PC-3 (cell line): ENCODE results near the gene SRD5A3. TPM values are rescaled to one million over a fixed set of nuclear protein-coding genes. Genes with fewer than 3 reads are reported as not detected.

Experiments used
- ATAC-seq: fragments of 200-7000 bp; cut with Tn5 transposase; 2 replicates; pipeline ENCODE4 v1.9.1; 2020; ENCODE audit warnings: mild to moderate bottlenecking, moderate library complexity
- BruUV-seq: library from RNA; stranded (reverse); fragments of 400-500 nt; replicated peaks from 2 replicates; lab custom pipeline; 2021; lab: Mats Ljungman, UMichigan
- CTCF ChIA-PET: fragments of 300-600 bp; sonication (Branson Sonifier 250); formaldehyde crosslinking; loops from one replicate; lab custom pipeline; 2022; ENCODE audit warnings: antibody characterized with exemption; lab: Charles Lee
- POLR2A ChIA-PET: fragments of 300-600 bp; sonication (Branson Sonifier 250); formaldehyde crosslinking; loops from one replicate; lab custom pipeline; 2022; ENCODE audit warnings: antibody characterized with exemption; ENCODE audit not compliant: unreplicated experiment; lab: Charles Lee
- DNase-seq: peaks from one replicate; pipeline ENCODE4 v3.0.0-alpha.2; 2015
- H2AFZ ChIP-seq: fragments of 300-600 bp; sonication (generic); 2 replicates; pipeline ENCODE4 v1.6.0; 2016; ENCODE audit warnings: antibody characterized with exemption, low read length
- H3F3A ChIP-seq: fragments of 300-600 bp; sonication (generic); one replicate; pipeline ENCODE4 v1.6.0; 2017; ENCODE audit warnings: antibody characterized with exemption, low read length, control low read depth, mild to moderate bottlenecking; ENCODE audit not compliant: unreplicated experiment
- H3K27ac ChIP-seq: fragments of 300-600 bp; sonication (generic); 2 replicates; pipeline ENCODE4 v1.5.1; 2016; ENCODE audit warnings: mild to moderate bottlenecking, low read length
- H3K27me3 ChIP-seq: fragments of 300-600 bp; sonication (generic); 2 replicates; pipeline ENCODE4 v1.6.1; 2016; ENCODE audit warnings: low read length, mixed read lengths
- H3K36me3 ChIP-seq: fragments of 300-600 bp; sonication (generic); 2 replicates; pipeline ENCODE4 v1.6.1; 2016; ENCODE audit warnings: low read depth, mixed run types, low read length, mixed read lengths
- H3K4me1 ChIP-seq: fragments of 300-600 bp; sonication (generic); 2 replicates; pipeline ENCODE4 v1.5.1; 2016; ENCODE audit warnings: low read length; ENCODE audit not compliant: insufficient read depth
- H3K4me2 ChIP-seq: fragments of 300-600 bp; sonication (generic); 2 replicates; pipeline ENCODE4 v1.6.0; 2016; ENCODE audit warnings: low read length
- H3K4me3 ChIP-seq: fragments of 300-600 bp; sonication (generic); 2 replicates; pipeline ENCODE4 v1.5.1; 2016; ENCODE audit warnings: mild to moderate bottlenecking, low read length, mixed read lengths
- H3K79me2 ChIP-seq: fragments of 300-600 bp; sonication (generic); 2 replicates; pipeline ENCODE4 v1.6.1; 2017; ENCODE audit warnings: low read length, mixed read lengths
- H3K9ac ChIP-seq: fragments of 300-600 bp; sonication (generic); 2 replicates; pipeline ENCODE4 v1.6.0; 2016; ENCODE audit warnings: mild to moderate bottlenecking, low read length
- H3K9me2 ChIP-seq: fragments of 300-600 bp; sonication (generic); replicated peaks from 2 replicates; pipeline ENCODE4 v1.6.1; 2016; ENCODE audit warnings: mixed run types, low read length, mixed read lengths
- H3K9me3 ChIP-seq: fragments of 300-600 bp; sonication (generic); 2 replicates; pipeline ENCODE4 v1.6.1; 2016; ENCODE audit warnings: low read length, mixed read lengths
- H4K20me1 ChIP-seq: fragments of 300-600 bp; sonication (generic); 2 replicates; pipeline ENCODE4 v1.6.1; 2016; ENCODE audit warnings: low read length, mixed read lengths
- EZH2 ChIP-seq: fragments of 300-600 bp; sonication (generic); IDR thresholded peaks from one replicate; pipeline ENCODE4 v1.6.1; 2017; ENCODE audit warnings: antibody characterized with exemption, mild to moderate bottlenecking, low read length; ENCODE audit not compliant: unreplicated experiment
- EZH2phosphoT487 ChIP-seq: fragments of 300-600 bp; sonication (generic); IDR thresholded peaks from 2 replicates; pipeline ENCODE4 v1.6.1; 2018; ENCODE audit warnings: mild to moderate bottlenecking, antibody characterized with exemption, low read length, borderline replicate concordance
- intact Hi-C: fragments of 100-400 bp; cut with micrococcal nuclease; formaldehyde crosslinking; loops from 2 replicates; pipeline ENCODE4 v1.9.0; 2023
- total RNA-seq: library from RNA; depleted of rRNA; stranded (reverse); fragments of >200 nt; gene quantifications from 2 replicates; pipeline ENCODE4 v1.2.3, GENCODE V29; 2014
- TF ChIP-seq, protein P1 (sequence below): fragments of 300-600 bp; sonication (generic); conservative IDR thresholded peaks from 2 replicates; pipeline ENCODE4 v1.5.1; 2017; ENCODE audit warnings: antibody characterized with exemption, low read depth, mild to moderate bottlenecking, low read length

The SRD5A3 gene
- total RNA-seq, 1 experiment from 2014 or later = 15.2 TPM

DNA sequence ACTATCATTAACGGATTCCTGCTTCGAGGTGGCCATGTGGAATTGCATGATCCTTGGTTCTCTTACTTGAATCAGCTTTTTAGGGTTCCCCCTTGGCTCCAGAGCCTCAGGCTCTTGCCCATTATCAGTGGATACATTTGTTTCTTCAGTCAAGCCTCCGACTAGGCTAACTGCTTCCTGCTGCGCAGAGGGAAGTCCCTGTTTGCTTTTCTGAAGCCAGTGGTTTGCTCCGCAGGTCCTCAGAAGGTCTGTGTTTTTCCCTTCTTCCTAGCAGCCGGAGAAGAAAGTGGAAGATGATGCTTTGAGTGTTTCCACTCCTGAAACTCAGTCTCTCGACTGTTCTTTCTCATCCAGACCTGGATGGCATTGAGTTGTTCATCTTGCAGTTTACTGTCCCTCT, 20.6 kb downstream of the SRD5A3 start:
- H4K20me1 ChIP-seq = no peaks in the 10 kb centered on the region

DNA sequence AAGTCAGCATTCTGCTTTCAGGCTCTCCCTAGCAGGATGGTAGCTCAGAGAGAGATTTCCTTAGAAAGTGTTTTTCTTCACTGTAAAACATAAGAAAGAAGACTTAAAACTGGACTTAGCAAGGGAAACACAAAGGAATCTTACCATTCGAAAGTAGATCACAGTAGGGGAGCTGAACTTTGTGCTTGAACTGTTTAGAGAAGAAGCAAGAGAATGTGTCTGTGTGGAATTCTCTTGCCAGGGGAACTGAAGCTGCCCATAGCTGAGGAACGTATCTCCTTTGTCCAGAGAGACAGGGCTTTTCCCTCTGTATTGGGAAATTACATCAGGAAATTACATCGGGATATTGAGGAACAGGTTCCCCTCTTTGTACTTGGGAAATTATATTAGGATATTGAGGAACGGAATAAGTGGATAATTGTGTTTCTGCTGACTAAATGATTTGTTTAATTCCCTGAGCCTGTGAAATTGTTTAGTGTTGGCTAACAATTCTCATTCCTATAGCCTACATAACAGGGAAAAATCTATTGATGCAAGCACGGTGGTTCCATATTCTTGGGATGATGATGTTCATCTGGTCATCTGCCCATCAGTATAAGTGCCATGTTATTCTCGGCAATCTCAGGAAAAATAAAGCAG, 21.2 kb downstream of the SRD5A3 start:
- Histone ChIP-seq H3F3A (no peaks in the 10 kb centered on the region), H3K27ac (no peak overlapping the region), H3K4me1 (no peaks in the 10 kb centered on the region), H3K9me2 (no peaks in the 10 kb centered on the region), H2AFZ (no peak overlapping the region), H3K79me2 (no peaks in the 10 kb centered on the region), H3K36me3 (0 out of 2 replicates have a peak, but pooled peaks cover 6% of the 10 kb centered on the region), H3K4me3 (no peak overlapping the region), H3K9me3 (no peaks in the 10 kb centered on the region), H3K27me3 (no peaks in the 10 kb centered on the region), H3K9ac (no peak overlapping the region), H4K20me1 (no peaks in the 10 kb centered on the region), H3K4me2 (no peak overlapping the region)
- DNase-seq = no peak
- no peak for ATAC-seq
- intact Hi-C loops = no loop called here
- POLR2A ChIA-PET = no interaction called here
- no TSS peak for BruUV-seq
- TF ChIP-seq EZH2 (no peak), EZH2phosphoT487 (no peak)
- CTCF ChIA-PET = no interaction called here

More for the DNA sequence above, 20.6 kb downstream of the SRD5A3 start:
- ChIA-PET POLR2A (no interaction called here), CTCF (no interaction called here)
- H3K4me1 ChIP-seq = peaks cover 3% of the 10 kb centered on the region
- no TSS peak for BruUV-seq
- H3K79me2 ChIP-seq = no peaks in the 10 kb centered on the region
- H3F3A ChIP-seq = no peaks in the 10 kb centered on the region
- H2AFZ ChIP-seq = no peak overlapping the region
- no peak overlapping the region for H3K27ac ChIP-seq
- H3K4me3 ChIP-seq = no peak overlapping the region
- no peaks in the 10 kb centered on the region for H3K27me3 ChIP-seq
- 0 out of 2 replicates have a peak, but pooled peaks cover 6% of the 10 kb centered on the region for H3K36me3 ChIP-seq
- ATAC-seq = no peak
- no peak for DNase-seq
- TF ChIP-seq EZH2 = no peak
- TF ChIP-seq, protein P1, sequence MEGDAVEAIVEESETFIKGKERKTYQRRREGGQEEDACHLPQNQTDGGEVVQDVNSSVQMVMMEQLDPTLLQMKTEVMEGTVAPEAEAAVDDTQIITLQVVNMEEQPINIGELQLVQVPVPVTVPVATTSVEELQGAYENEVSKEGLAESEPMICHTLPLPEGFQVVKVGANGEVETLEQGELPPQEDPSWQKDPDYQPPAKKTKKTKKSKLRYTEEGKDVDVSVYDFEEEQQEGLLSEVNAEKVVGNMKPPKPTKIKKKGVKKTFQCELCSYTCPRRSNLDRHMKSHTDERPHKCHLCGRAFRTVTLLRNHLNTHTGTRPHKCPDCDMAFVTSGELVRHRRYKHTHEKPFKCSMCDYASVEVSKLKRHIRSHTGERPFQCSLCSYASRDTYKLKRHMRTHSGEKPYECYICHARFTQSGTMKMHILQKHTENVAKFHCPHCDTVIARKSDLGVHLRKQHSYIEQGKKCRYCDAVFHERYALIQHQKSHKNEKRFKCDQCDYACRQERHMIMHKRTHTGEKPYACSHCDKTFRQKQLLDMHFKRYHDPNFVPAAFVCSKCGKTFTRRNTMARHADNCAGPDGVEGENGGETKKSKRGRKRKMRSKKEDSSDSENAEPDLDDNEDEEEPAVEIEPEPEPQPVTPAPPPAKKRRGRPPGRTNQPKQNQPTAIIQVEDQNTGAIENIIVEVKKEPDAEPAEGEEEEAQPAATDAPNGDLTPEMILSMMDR = no peak
- TF ChIP-seq EZH2phosphoT487 = no peak
- no peaks in the 10 kb centered on the region for H3K9me3 ChIP-seq
- intact Hi-C loops = no loop called here
- H3K9me2 ChIP-seq = no peaks in the 10 kb centered on the region
- no peak overlapping the region for H3K9ac ChIP-seq
- H3K4me2 ChIP-seq = no peak overlapping the region

DNA sequence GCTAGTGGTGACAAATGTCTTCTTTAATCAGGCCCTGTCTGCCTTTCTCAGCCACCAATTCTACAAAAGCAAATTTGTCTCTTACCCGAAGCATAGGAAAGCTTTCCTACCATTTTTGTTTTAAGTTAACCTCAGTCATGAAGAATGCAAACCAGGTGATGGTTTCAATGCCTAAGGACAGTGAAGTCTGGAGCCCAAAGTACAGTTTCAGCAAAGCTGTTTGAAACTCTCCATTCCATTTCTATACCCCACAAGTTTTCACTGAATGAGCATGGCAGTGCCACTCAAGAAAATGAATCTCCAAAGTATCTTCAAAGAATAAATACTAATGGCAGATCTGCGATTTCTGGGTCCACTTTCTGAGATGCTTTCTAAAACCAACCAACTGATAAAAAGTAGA, 23.9 kb downstream of the SRD5A3 start:
- CTCF ChIA-PET = interaction anchor here (0.7 kb wide), 1 partner anchor 197 kb away, joined by 4 read pairs; no protein-coding TSS in a partner anchor
- Histone ChIP-seq H3K4me3 (no peak overlapping the region), H4K20me1 (no peaks in the 10 kb centered on the region), H3K9ac (no peak overlapping the region), H3K36me3 (0 out of 2 replicates have a peak, but pooled peaks cover 6% of the 10 kb centered on the region), H3K79me2 (no peaks in the 10 kb centered on the region), H3K4me2 (no peak overlapping the region), H3K27me3 (no peaks in the 10 kb centered on the region), H3K9me3 (no peaks in the 10 kb centered on the region), H3F3A (no peaks in the 10 kb centered on the region), H3K4me1 (no peaks in the 10 kb centered on the region), H3K9me2 (no peaks in the 10 kb centered on the region), H3K27ac (no peak overlapping the region), H2AFZ (no peak overlapping the region)
- POLR2A ChIA-PET = no interaction called here
- no TSS peak for BruUV-seq
- intact Hi-C loops = no loop called here
- no peak for DNase-seq
- no peak for ATAC-seq
- TF ChIP-seq EZH2 (no peak), EZH2phosphoT487 (no peak)
